Gastroesophageal sphincter (tissue), 4 donors: ENCODE results near the gene SLC38A1. TPM values are rescaled to one million over a fixed set of nuclear protein-coding genes. Genes with fewer than 3 reads are reported as not detected.

Experiments
- ATAC-seq: fragments of 150-250 bp; one replicate; pipeline ENCODE4 v1.9.1; 2016; ENCODE audit warnings: mild to moderate bottlenecking, moderate library complexity
- H3K27ac ChIP-seq, 4 donors: fragments of 200-600 bp; sonication (generic) in 3 of 4; 1 replicate in 3 of 4; 2 replicates in 1 of 4; pipeline ENCODE4 v1.5.1; 2016 to 2019
- H3K27me3 ChIP-seq: fragments of 200-600 bp; sonication (generic); one replicate; pipeline ENCODE4 v1.5.1; 2019
- H3K36me3 ChIP-seq, 2 donors: fragments of 200-600 bp; sonication (generic); one replicate each; pipeline ENCODE4 v1.5.1; 2019; ENCODE audit warnings: control low read depth in 1 of 2
- H3K4me1 ChIP-seq, 3 donors: fragments of 200-600 bp; sonication (generic); 1 replicate in 2 of 3; 2 replicates in 1 of 3; pipeline ENCODE4 v1.5.1; 2016 to 2019; ENCODE audit warnings: control low read depth in 2 of 3
- H3K4me3 ChIP-seq, 2 donors: fragments of 200-600 bp; sonication (generic); one replicate each; pipeline ENCODE4 v1.5.1; 2019; ENCODE audit warnings: mild to moderate bottlenecking in 1 of 2, moderate library complexity in 1 of 2
- H3K9me3 ChIP-seq, 3 donors: fragments of 200-600 bp; sonication (generic); one replicate each; pipeline ENCODE4 v1.5.1; 2017 to 2019; ENCODE audit warnings: control low read depth in 2 of 3
- EP300 ChIP-seq: sonication (generic); formaldehyde crosslinking; IDR thresholded peaks from one replicate; pipeline ENCODE4 v1.6.1; 2017; ENCODE audit warnings: antibody characterized with exemption, mild to moderate bottlenecking
- POLR2A ChIP-seq, 2 donors: fragments of 450-650 bp; IDR thresholded peaks; one replicate each; pipeline ENCODE4 v1.6.1; 2017; ENCODE audit warnings: antibody characterized with exemption in 2 of 2, mild to moderate bottlenecking in 2 of 2, moderate library complexity in 1 of 2
- POLR2AphosphoS5 ChIP-seq: sonication (generic); formaldehyde crosslinking; IDR thresholded peaks from one replicate; pipeline ENCODE4 v1.6.1; 2017; ENCODE audit warnings: antibody characterized with exemption
- WGBS, 2 donors: methylation state at CpG; one replicate each; pipeline ENCODE4 v1.1.5; 2018; ENCODE audit warnings: low coverage in 1 of 2; 5-methylcytosine and 5-hydroxymethylcytosine counted together
- total RNA-seq, 4 donors: library from RNA; depleted of rRNA; stranded (reverse); fragments of >200 nt; gene quantifications; one replicate each; pipeline ENCODE4 v1.1.0, GENCODE V29; 2016
- TF ChIP-seq, protein P1 (sequence below), 4 experiments: fragments of 200-600 bp in 2 of 4; fragments of 450-650 bp in 2 of 4; sonication (generic) in 1 of 4; IDR thresholded peaks; one replicate each; pipeline ENCODE4 v1.5.1; 2017 to 2019; ENCODE audit warnings: antibody characterized with exemption in 4 of 4, mild to moderate bottlenecking in 2 of 4, moderate library complexity in 2 of 4

Gene SLC38A1
- total RNA-seq, 4 donors from 2014 or later: 175 to 273 (median 195) TPM

DNA sequence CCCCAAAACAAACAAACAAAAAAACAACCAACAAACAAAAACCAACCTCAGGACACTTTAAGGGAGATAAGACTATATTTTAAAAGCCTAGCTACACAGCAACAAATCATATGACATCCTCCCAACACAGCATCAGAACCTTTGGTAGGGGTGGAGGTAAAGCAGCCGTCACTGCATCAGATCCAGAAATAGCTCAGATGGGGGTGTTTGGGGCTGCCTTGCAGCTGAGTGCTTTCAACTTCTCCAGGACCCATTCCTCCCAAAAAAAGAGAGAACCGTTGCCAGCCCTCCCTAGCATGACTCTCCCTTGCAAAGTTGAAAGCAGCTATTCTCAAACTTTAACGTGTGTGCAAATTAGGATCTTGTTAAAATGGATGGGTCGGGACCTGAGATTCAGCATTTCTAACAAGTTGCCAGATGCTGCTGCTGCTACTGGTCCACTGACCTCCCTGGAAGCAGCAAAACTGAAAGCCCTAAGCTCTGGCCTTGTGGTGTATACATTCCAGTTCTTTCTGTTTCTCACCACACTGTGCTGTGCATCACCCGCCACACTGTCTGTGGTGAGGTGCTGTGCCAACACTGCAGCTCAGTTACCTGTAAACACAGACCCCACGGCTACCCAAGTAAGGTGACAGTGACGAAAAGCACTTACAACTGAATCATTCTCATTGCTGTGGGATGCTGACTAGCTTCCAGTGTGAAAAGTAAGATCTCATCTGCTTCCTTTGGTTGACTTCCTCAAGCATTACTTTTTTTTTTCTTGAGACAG, 54.0 kb downstream of the SLC38A1 start:
- H3K4me3 ChIP-seq: no peak overlapping the region
- peaks cover 10 to 92% (median 12%) of the 10 kb centered on the region in 3 donors for H3K4me1 ChIP-seq
- no peaks in the 10 kb centered on the region for H3K27me3 ChIP-seq
- H3K9me3 ChIP-seq: no peaks in the 10 kb centered on the region
- peak overlapping the region; percentile 0 to 74 (median 72) for H3K27ac ChIP-seq
- TF ChIP-seq POLR2A (IDR thresholded peaks at IDR 0.05) (no peak), POLR2AphosphoS5 (no peak), EP300 (no peak)
- TF ChIP-seq, protein P1, sequence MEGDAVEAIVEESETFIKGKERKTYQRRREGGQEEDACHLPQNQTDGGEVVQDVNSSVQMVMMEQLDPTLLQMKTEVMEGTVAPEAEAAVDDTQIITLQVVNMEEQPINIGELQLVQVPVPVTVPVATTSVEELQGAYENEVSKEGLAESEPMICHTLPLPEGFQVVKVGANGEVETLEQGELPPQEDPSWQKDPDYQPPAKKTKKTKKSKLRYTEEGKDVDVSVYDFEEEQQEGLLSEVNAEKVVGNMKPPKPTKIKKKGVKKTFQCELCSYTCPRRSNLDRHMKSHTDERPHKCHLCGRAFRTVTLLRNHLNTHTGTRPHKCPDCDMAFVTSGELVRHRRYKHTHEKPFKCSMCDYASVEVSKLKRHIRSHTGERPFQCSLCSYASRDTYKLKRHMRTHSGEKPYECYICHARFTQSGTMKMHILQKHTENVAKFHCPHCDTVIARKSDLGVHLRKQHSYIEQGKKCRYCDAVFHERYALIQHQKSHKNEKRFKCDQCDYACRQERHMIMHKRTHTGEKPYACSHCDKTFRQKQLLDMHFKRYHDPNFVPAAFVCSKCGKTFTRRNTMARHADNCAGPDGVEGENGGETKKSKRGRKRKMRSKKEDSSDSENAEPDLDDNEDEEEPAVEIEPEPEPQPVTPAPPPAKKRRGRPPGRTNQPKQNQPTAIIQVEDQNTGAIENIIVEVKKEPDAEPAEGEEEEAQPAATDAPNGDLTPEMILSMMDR (IDR thresholded peaks at IDR 0.05): no peak
- WGBS, 2 donors: 0 to 36% methylated on average over 1 to 6 of the region's 7 CpGs
- peak; percentile 44 for ATAC-seq
- peaks cover 0 to 5% of the 10 kb centered on the region in 2 donors for H3K36me3 ChIP-seq

DNA sequence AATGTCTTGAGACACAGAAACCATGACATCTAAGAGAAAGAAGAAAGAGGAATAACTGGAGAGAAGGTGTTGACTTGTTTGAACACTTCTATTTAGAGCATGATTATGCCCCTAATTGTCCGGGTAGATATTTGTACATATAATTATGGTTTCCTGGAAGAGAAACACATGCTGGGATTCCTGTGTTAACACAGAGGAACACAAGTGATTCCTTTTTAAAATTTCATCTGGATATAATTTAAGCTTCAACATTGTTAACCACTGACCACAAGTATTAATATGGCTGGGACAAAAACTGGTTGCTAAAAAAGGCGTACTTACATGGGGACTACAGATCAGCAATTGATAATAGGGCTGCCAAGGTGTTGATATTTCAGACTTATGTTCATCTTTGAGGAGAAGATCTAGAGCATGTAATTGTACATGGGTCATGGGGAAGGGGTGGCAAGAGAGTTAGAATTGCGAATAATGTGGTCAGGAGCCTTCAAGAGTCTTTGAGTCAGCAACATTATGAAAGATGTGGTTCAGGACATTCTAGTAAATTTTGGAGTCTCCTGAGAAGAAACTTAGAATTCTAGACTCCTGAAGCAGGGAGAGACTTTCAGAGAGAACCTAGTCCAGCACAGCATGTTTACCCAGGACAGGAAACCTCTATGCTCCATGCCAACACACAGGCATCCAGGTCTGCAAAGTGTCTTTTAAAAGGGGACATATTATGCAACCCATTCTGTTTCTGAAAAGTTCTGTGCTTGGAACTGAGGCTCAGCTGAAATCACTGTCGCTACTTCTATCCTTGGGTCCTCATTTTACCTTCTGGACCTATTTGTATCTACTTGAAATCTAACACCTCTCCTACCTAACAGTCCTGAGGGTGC, 56.5 kb downstream of the SLC38A1 start:
- TF ChIP-seq POLR2A (IDR thresholded peaks at IDR 0.05): no peak
- ATAC-seq: peak; percentile 28
- peaks cover 13 to 90% (median 16%) of the 10 kb centered on the region in 3 donors for H3K4me1 ChIP-seq
- no peaks in the 10 kb centered on the region for H3K27me3 ChIP-seq
- no peak overlapping the region for H3K4me3 ChIP-seq
- peak overlapping the region in 3 of 4 donors; percentile 18 to 79 (median 73) for H3K27ac ChIP-seq
- no peaks in the 10 kb centered on the region for H3K9me3 ChIP-seq
- H3K36me3 ChIP-seq: peaks cover 0 to 5% of the 10 kb centered on the region in 2 donors
- 88 to 89% methylated on average over 4 of the region's 4 CpGs for WGBS, 2 donors

DNA sequence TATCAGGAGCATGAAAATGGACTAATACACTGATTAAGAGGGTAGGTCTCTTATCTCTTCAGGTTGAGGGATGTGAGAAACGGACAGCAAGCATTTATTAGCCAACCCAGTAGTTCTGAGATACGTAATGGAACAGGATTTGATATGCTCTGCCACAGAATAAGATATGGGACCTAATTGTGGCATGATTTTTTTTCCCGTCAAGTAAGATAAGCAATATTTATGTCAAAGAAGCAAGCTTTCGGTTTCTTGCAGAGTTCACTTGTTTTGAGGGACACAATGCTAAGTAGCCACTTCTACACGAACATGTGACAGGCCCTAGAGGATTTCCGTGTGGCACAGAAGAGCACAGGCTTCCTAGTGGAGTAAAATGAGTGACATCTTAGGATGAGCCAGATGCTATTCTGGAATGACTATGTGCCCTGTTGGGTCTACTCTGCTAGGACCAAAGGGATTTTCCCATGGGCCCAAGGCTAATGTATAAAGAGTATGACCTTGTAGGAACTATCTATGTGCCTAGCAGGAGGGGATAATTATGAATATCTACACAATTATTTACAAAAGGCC, 57.9 kb downstream of the SLC38A1 start:
- H3K27me3 ChIP-seq: no peaks in the 10 kb centered on the region
- 76 to 93% methylated on average over 6 of the region's 6 CpGs for WGBS, 2 donors
- H3K36me3 ChIP-seq: peaks cover 0 to under 1% of the 10 kb centered on the region in 2 donors
- H3K4me1 ChIP-seq: peaks cover 13 to 90% (median 24%) of the 10 kb centered on the region in 3 donors
- peak overlapping the region in 3 of 4 donors; percentile 77 to 83 (median 79) for H3K27ac ChIP-seq
- no peak for ATAC-seq
- no peak overlapping the region for H3K4me3 ChIP-seq
- no peaks in the 10 kb centered on the region for H3K9me3 ChIP-seq
- TF ChIP-seq, protein P1 (IDR thresholded peaks at IDR 0.05): no peak
- TF ChIP-seq POLR2AphosphoS5 (no peak), POLR2A (IDR thresholded peaks at IDR 0.05) (no peak), EP300 (no peak)

DNA sequence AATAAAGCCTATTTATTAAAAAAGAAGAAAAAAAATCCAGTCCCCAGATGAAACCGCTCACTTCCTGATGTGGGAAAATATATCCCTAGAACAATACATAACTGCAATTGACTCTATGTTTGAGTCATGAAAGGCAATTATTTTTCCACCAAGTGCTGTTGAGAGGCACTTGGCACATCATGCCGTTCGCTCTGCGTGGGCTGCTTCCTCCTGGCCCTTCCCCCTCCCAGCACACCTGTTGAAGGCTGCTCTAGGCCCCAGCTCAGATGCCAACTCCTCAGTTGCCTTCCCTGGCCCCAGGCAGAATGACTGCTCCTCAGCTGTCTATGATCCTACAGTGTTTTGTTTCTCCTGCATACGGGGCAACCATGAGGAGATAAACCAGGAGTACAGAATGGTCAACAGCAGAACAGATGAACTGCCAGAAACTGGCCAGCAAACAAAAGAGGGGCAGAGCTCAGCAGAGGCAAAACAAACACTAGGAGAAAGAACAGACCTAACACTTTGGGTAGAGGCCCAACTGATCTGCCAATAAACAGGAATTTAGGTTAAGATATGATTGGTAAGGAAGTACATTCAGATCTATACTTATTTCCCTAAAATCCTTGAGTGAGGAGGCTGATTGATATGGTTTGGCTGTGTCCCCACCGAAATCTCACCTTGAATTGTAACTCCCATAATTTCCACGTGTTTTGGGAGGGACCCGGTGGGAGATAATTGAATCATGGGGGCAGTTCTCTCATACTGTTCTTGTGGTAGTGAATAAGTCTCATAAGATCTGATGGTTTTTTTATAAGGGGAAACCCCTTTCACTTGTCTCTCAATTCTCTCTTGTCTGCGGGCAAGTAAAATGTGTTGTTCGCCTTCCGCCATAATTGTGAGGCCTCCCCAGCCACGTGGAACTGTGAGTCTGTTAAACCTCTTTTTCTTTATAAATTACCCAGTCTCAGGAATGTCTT, 58.6 kb downstream of the SLC38A1 start:
- ATAC-seq: no peak
- Histone ChIP-seq H3K36me3 (peaks cover 0 to 6% of the 10 kb centered on the region in 2 donors), H3K9me3 (no peaks in the 10 kb centered on the region), H3K27me3 (no peaks in the 10 kb centered on the region), H3K4me1 (peaks cover 16 to 90% (median 32%) of the 10 kb centered on the region in 3 donors), H3K4me3 (no peak overlapping the region), H3K27ac (peak overlapping the region; percentile 61 to 83 (median 78))
- TF ChIP-seq POLR2A (IDR thresholded peaks at IDR 0.05) (no peak), EP300 (no peak), POLR2AphosphoS5 (no peak)
- TF ChIP-seq, protein P1 (IDR thresholded peaks at IDR 0.05): no peak
- WGBS, 2 donors: 49 to 67% methylated on average over 9 to 11 of the region's 12 CpGs
